ENCODE results near the gene FAM3D.
A peak's percentile ranks its signal among the peaks of the same experiment; 100 is the strongest.

Gene FAM3D

GRCh38 chr3:58652624-58653023, 13.9 kb downstream of the FAM3D start:
- DNase-seq = no peak

GRCh38 chr3:58651276-58651675, 15.3 kb downstream of the FAM3D start:
- DNase-seq = no peak

DNA sequence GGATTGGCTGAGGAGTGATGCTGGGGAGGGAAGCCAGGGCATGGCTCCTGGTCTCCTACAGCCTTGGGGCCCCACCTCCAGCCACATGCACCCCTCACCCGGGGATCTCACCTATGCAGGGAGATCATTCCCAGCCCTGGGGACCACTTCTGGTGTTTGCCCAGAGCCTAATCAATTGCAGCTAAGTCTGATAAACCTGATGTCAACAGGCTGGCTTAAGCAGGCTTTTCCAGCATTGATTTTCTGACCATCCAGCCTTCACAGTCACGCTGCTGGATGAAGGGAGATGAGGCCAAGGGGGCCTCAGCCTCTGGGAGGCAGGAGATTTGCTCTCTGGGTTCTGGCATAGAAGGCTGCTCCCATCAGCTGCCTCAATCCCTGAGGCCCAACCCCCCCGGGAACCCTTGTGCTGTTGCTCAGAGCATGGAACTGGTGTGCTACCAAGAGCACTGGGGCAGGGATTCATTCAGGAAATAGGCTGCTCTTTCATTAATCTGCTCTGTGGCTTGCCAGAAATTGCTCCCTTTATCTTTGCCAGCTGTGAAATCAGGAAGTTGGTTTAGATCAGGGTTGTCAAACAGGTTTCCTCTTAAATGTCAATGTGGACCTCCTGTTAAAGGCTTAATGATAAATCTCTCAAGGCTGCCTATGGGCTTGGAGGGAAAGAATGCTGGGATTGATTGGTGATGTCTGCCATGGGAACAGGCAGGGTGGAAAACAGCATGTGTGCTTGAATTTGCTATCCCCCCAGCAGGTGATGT, 19.0 kb downstream of the FAM3D start:
- no peak for DNase-seq

DNA sequence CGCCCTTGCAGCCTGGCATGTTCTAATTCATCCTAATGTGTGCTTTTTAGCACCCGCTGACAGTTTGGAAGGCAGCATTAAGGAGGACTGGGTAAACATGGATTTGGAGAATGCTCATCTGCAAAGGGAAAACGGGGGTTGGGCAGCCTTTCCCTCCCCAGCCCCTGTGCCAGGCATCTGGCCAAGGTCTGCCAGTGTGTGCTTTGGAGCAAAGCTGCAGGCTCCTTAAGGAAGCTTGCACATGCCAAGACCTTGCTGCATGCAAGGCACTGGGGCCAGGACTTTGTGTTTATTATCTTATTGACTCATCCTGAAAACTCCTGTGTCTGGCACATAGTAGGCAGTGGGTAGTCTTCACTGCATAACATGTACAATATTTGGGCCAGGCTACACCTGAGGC, 20.1 kb downstream of the FAM3D start:
- peak; percentile 44 for DNase-seq

DNA sequence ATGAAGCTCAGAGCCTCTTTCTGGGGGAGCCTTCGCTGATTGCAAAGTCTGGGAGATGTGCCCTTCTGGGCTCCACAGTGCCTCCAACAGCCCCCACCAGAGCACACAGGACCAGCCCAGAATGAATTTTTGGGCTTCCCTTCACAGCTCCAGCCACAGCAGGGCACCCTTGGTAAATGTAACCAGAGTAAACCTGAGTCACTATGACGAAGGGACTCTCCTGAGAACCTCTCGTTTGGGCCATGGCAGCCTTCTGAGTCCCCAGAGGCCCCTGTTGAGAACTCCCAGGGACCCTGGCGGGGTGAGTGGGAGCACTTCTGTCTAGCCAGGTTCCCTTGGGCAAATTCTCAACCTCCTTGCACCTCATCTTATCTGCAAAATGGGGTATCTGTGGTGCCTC, 20.8 kb downstream of the FAM3D start:
- DNase-seq = no peak

GRCh38 chr3:58642846-58643245, 23.7 kb downstream of the FAM3D start:
- DNase-seq = no peak

DNA sequence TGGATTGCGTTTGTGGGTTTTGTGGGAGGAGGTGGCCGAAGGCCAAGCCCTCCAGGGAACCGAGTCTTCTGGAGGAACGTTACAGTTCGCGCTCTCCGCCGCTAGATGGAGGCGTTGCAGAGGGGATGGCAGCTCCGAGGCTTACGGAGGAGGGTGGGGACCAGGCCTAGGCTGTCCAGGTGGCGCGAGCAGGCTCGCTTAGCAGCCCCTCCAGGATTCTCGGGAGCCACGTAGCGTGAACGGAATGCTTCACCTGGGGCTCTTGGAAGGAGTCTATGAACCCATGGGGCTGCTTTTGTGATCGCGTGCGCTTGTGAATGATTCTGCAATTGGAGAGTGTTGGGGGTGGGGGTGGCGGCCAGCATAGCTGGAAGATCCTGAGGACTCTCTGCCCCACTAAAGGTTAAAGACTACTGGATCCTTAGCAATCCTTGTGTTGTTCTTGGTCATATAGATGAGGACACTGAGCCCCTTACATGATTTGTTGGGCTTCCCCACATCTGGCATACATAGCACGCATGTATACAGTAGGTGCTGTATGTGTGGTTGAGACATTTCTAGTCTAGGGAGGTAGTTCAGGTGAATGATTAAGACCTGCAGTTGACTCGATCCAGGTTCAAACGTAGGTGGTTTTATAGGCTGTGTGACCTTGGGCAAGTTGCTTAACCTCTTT, 25.7 kb downstream of the FAM3D start:
- DNase-seq = peak; percentile 77

GRCh38 chr3:58639842-58640241, 26.7 kb downstream of the FAM3D start:
- no peak for DNase-seq

GRCh38 chr3:58639001-58639400, 27.6 kb downstream of the FAM3D start:
- DNase-seq = peak; percentile 54

GRCh38 chr3:58638591-58638990, 28.0 kb downstream of the FAM3D start:
- no peak for DNase-seq

DNA sequence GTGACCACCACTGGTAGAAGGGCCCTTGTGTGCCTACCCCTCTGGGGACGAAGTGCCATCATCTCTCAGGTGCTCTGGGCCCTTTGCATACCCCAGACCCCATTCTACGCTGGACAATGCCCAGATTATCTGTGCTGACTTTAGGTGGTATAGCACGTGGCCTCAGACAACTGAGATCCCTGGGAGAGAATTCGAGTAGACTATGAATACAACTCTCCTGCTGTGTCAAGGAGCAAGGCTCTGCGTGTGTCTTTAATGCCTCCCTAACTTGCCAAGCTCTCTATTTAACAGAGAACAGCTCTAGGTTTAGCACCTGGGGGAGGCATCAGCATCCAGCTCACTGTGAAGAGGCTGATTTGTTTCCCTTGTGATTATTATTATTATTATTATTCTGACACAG, 29.1 kb downstream of the FAM3D start:
- DNase-seq = no peak

- DNase-seq = no peak
These were observed 30.9 kb downstream of the FAM3D start for GRCh38 chr3:58635371-58636285.

DNA sequence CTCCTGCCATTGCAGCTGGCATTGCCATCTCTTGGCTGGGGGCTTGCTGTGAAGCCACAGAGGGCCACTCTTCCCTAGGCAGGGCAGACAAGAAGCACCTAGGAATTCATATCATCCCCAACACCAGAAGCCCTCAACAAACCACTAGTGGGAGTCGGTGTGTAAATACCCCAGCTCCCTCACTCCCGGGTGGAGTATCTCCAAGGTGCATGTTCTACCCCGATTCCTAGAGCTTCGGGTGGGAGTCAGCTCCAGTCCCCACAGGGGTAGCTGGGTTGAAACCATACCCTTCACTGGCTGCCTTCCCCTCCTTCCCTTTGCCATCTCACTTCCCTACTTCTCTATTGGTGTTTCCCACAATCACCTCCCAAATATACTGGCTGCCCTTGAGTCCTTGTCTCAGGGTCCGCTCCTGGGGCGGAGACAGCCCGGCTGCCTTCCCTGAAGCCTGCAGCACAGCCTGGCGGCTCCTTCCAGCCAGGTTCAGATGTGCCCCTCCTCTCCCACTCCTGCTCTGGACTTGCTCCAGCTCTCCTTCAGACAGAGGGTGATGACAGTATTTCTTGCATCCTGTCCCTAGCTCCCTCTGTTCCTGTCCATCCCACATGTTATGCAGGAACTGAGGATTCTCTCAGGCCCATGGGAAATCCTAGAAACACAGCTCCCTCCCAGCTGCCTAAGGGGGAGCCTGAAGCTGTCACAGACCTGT, 33.3 kb downstream of the FAM3D start:
- no peak for DNase-seq

- DNase-seq = peak; percentile 23
These were observed 34.8 kb downstream of the FAM3D start for GRCh38 chr3:58631742-58632141.

- no peak for DNase-seq
These were observed 35.9 kb downstream of the FAM3D start for GRCh38 chr3:58630710-58631092.

- DNase-seq = peak; percentile 74
These were observed 36.4 kb downstream of the FAM3D start for GRCh38 chr3:58630076-58630709.

DNA sequence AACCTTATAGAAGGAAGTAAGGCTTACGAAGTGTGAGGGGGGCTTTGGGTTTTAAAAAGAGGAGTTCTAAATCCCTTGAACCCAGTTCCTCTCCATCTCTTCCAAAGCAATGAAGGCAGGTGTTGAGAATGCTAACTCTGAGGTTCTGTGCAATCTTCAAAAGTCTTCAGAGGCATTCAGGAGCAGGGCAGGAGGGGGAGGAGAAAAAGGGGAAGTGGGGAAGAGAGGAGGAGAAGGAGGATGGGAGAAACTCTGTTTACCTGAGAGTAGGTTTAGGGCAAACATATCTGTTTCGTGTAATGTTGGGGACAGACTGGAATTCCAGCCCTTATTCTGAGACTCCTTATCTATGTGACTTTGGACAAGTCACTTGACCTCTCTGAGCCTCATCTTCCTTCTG, 36.9 kb downstream of the FAM3D start:
- no peak for DNase-seq

DNA sequence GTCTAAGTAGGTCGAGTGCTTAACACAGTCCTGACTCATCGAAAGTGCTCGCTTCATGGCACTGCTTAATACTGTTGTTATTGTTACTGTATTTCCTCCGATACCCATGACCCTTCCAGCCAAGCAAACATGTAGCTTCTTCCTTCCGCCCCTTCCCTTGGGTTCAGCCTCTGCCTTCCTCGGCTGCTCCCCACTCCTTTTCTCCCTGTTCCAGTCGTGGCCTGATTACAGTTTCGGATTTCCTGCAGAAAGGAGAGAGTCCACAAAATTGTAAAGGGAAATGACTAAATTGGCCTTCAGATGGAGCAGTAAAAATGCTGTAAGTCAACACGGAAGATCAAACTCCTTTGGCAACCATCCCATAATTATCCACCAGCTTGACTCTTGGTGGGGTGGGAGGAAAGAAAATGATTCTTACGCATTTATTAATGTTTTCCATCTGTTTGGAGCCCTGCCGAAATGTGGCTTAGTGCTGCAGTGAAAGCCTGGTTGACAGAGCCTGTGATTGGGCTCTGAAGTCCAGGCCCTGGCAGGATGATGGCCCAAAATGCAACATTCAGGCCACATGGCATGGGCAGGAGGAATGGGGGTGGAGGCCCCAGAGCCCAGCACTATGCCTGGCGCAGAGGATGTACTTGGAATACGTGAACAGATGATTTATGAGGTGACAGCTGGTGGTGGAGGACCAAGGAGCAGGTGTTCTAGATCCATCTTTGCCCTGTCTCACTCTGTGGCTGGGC, 37.6 kb downstream of the FAM3D start:
- DNase-seq = peak; percentile 96

DNA sequence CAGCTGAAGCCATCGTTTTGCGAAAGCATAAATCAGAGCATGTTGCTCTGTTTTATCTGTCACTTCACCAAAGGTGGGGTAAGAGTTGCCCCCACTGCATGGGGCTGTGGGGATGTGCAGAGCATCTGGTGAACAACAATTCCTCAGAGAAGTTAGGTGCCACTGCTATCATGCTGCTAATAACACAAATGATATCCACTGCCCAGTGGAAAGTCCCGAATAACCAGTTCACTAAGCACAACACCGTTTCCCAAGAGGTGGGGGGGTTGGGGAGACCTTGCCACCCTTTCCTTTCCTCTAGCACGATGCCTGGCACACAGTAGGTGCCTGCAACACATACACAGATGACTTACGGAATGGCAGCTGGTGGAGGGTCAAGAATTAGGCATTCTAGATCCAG, 38.6 kb downstream of the FAM3D start:
- no peak for DNase-seq

- DNase-seq = peak; percentile 69
These were observed 39.0 kb downstream of the FAM3D start for GRCh38 chr3:58627570-58627885.

GRCh38 chr3:58626841-58627569, 39.6 kb downstream of the FAM3D start:
- DNase-seq = no peak
